Natural killer cell (primary cell): ENCODE results near the gene HSPH1. TPM values are rescaled to one million over a fixed set of nuclear protein-coding genes. Genes with fewer than 3 reads are reported as not detected.

Experiments
- ATAC-seq, 3 donors: fragments of 150-1000 bp in 2 of 3; fragments of 200-7000 bp in 1 of 3; cut with Tn5 transposase; 1 replicate in 1 of 3; 2 replicates in 2 of 3; pipeline ENCODE4 v1.10.0; 2021; ENCODE audit warnings: mild to moderate bottlenecking in 2 of 3, moderate library complexity in 2 of 3
- DNase-seq, 2 donors: peaks; one replicate each; pipeline versions ENCODE4 v3.0.0 to v3.0.0-alpha.2; 2013 to 2021; ENCODE audit warnings: mixed read lengths in 1 of 2
- H3K27ac ChIP-seq: one replicate; pipeline ENCODE4 v1.5.1; 2013; ENCODE audit warnings: mild to moderate bottlenecking, low read length
- H3K27me3 ChIP-seq: one replicate; pipeline ENCODE4 v1.6.1; 2013; ENCODE audit warnings: low read length; ENCODE audit not compliant: control insufficient read depth, insufficient read depth
- H3K36me3 ChIP-seq: one replicate; pipeline ENCODE4 v1.6.1; 2013; ENCODE audit warnings: low read length; ENCODE audit not compliant: control insufficient read depth, insufficient read depth
- H3K4me1 ChIP-seq: one replicate; pipeline ENCODE4 v1.6.1; 2013; ENCODE audit warnings: low read length; ENCODE audit not compliant: control insufficient read depth, insufficient read depth
- H3K4me3 ChIP-seq: one replicate; pipeline ENCODE4 v1.5.1; 2013; ENCODE audit warnings: low read length
- H3K9me3 ChIP-seq: one replicate; pipeline ENCODE4 v1.6.1; 2013; ENCODE audit warnings: low read length; ENCODE audit not compliant: control insufficient read depth, insufficient read depth
- H3K27ac Mint-ChIP-seq, 2 donors: one replicate each; pipeline ENCODE4 v1.8.0; 2022; ENCODE audit warnings: mild to moderate bottlenecking in 2 of 2, mixed read lengths in 2 of 2, moderate library complexity in 1 of 2
- H3K27me3 Mint-ChIP-seq, 2 donors: one replicate each; pipeline ENCODE4 v1.8.0; 2022; ENCODE audit warnings: low read depth in 2 of 2, mixed read lengths in 2 of 2
- H3K36me3 Mint-ChIP-seq: one replicate; pipeline ENCODE4 v1.8.0; 2022; ENCODE audit warnings: mixed read lengths
- H3K4me1 Mint-ChIP-seq, 2 donors: one replicate each; pipeline ENCODE4 v1.8.0; 2022; ENCODE audit warnings: mixed read lengths in 2 of 2
- H3K4me3 Mint-ChIP-seq: one replicate; pipeline ENCODE4 v1.8.0; 2022; ENCODE audit warnings: mild to moderate bottlenecking, moderate library complexity, mixed read lengths
- H3K9me3 Mint-ChIP-seq, 2 donors: one replicate each; pipeline ENCODE4 v1.8.0; 2022; ENCODE audit warnings: mixed read lengths in 2 of 2
- CTCF ChIP-seq: fragments of 200-600 bp; IDR thresholded peaks from one replicate; pipeline ENCODE4 v1.8.0; 2022; ENCODE audit warnings: antibody characterized with exemption
- WGBS: methylation state at CpG from one replicate; pipeline ENCODE4 v1.1.7; 2013; ENCODE audit warnings: missing lambda C conversion rate; ENCODE audit not compliant: insufficient coverage; 5-methylcytosine and 5-hydroxymethylcytosine counted together
- intact Hi-C: fragments of 100-400 bp; cut with micrococcal nuclease; formaldehyde crosslinking; loops from one replicate; pipeline ENCODE4 v1.14.2; 2022
- total RNA-seq, 4 donors: library from RNA; stranded (reverse); fragments of 120-200 nt in 1 of 4; gene quantifications; one replicate each; pipeline versions ENCODE4 v1.2.3 to v1.2.4, GENCODE V29; 2013 to 2022

Gene HSPH1
- total RNA-seq, 3 donors from 2014 or later (not counting 1 experiment from before 2014, with no cell fraction given), result 51.2 to 81.6 (median 75.4) TPM

GRCh38 chr13:31199527-31199848, 37.8 kb upstream of the HSPH1 start:
- no peaks in the 10 kb centered on the region for H3K27me3 ChIP-seq
- peaks cover 14% of the 10 kb centered on the region for H3K4me1 ChIP-seq
- Mint-ChIP-seq H3K27ac (peak overlapping the region; percentile 84 to 92), H3K36me3 (no peaks in the 10 kb centered on the region), H3K9me3 (no peaks in the 10 kb centered on the region), H3K4me1 (peaks cover 16 to 22% of the 10 kb centered on the region in 2 donors), H3K4me3 (peak overlapping the region; percentile 87), H3K27me3 (no peaks in the 10 kb centered on the region)
- H3K36me3 ChIP-seq, result no peaks in the 10 kb centered on the region
- 7% methylated on average over 15 of the region's 15 CpGs for WGBS
- intact Hi-C loops, result no loop called here
- DNase-seq (no peak), ATAC-seq (no peak)
- peak overlapping the region; percentile 31 for H3K4me3 ChIP-seq
- TF ChIP-seq CTCF, result no peak
- H3K9me3 ChIP-seq, result no peaks in the 10 kb centered on the region
- peak overlapping the region; percentile 65 for H3K27ac ChIP-seq

- H3K9me3 Mint-ChIP-seq, result no peaks in the 10 kb centered on the region
Observed at GRCh38 chr13:31198519-31198918, 36.8 kb upstream of the HSPH1 start.

DNA sequence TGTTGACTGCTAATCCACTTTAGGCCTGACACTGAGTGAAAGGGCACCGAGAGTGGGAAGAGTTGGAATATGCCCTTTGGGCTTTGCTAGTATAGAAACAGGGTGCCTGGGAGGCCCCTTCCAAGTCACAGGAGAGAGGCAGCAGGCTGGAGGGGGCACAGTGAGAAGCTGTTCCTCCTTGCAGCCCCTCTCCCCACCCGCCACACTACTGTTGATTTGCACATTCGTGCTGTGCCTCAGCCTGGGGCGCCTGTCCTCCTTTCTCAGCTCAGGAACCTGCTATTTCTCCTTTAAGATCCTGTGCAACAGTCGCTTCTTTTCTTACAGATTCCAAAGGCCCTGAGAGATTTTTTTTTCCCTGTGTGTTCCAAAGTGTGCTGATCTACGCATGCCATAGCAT, 35.3 kb upstream of the HSPH1 start:
- WGBS, result 93% methylated on average over 6 of the region's 6 CpGs
- Histone ChIP-seq H3K4me1 (peaks cover 14% of the 10 kb centered on the region), H3K4me3 (no peak overlapping the region), H3K27ac (no peak overlapping the region), H3K27me3 (no peaks in the 10 kb centered on the region), H3K9me3 (no peaks in the 10 kb centered on the region), H3K36me3 (no peaks in the 10 kb centered on the region)
- no peaks in the 10 kb centered on the region for H3K36me3 Mint-ChIP-seq
- intact Hi-C loops, result no loop called here
- H3K4me1 Mint-ChIP-seq, result peaks cover 12% of the 10 kb centered on the region in 2 donors
- no peak for DNase-seq
- ATAC-seq, result no peak
- H3K27ac Mint-ChIP-seq, result no peak overlapping the region
- H3K27me3 Mint-ChIP-seq, result peaks cover 0 to 3% of the 10 kb centered on the region in 2 donors
- no peaks in the 10 kb centered on the region for H3K9me3 Mint-ChIP-seq
- no peak overlapping the region for H3K4me3 Mint-ChIP-seq
- no peak for TF ChIP-seq CTCF

More at GRCh38 chr13:31198519-31198918, 36.8 kb upstream of the HSPH1 start:
- H3K27ac ChIP-seq, result no peak overlapping the region
- ATAC-seq (no peak), DNase-seq (no peak)
- H3K9me3 ChIP-seq, result no peaks in the 10 kb centered on the region
- peak overlapping the region; percentile 56 for H3K4me3 Mint-ChIP-seq
- no peak overlapping the region for H3K4me3 ChIP-seq
- peaks cover 14% of the 10 kb centered on the region for H3K4me1 ChIP-seq
- no peaks in the 10 kb centered on the region for H3K27me3 ChIP-seq
- peaks cover 12% of the 10 kb centered on the region in 2 donors for H3K4me1 Mint-ChIP-seq
- no peaks in the 10 kb centered on the region for H3K27me3 Mint-ChIP-seq
- intact Hi-C loops, result no loop called here
- H3K36me3 Mint-ChIP-seq, result no peaks in the 10 kb centered on the region
- peak overlapping the region; percentile 84 to 92 for H3K27ac Mint-ChIP-seq
- WGBS, result 89% methylated on average over 3 of the region's 3 CpGs
- no peak for TF ChIP-seq CTCF
- H3K36me3 ChIP-seq, result no peaks in the 10 kb centered on the region

- no peak for TF ChIP-seq CTCF
- no peak for DNase-seq
- H3K36me3 ChIP-seq, result no peaks in the 10 kb centered on the region
- Mint-ChIP-seq H3K4me3 (no peak overlapping the region), H3K36me3 (no peaks in the 10 kb centered on the region), H3K27me3 (peaks cover 0 to 5% of the 10 kb centered on the region in 2 donors), H3K9me3 (no peaks in the 10 kb centered on the region), H3K27ac (no peak overlapping the region), H3K4me1 (peaks cover 4 to 6% of the 10 kb centered on the region in 2 donors)
- ATAC-seq, result no peak
- H3K4me1 ChIP-seq, result peaks cover 7% of the 10 kb centered on the region
- H3K9me3 ChIP-seq, result no peaks in the 10 kb centered on the region
- 93% methylated on average over 4 of the region's 4 CpGs for WGBS
- no peak overlapping the region for H3K4me3 ChIP-seq
- intact Hi-C loops, result no loop called here
- no peaks in the 10 kb centered on the region for H3K27me3 ChIP-seq
- H3K27ac ChIP-seq, result no peak overlapping the region
Observed at GRCh38 chr13:31195616-31196015, 33.9 kb upstream of the HSPH1 start.
